Regular cardiac myocyte (primary cell): ENCODE results near the gene C1QTNF12. TPM values are rescaled to one million over a fixed set of nuclear protein-coding genes. Genes with fewer than 3 reads are reported as not detected.

Source experiments
- total RNA-seq: library from RNA; depleted of rRNA; stranded (reverse); fragments of >200 nt; gene quantifications from 2 replicates; pipeline ENCODE4 v1.2.3, GENCODE V29; 2014

C1QTNF12 gene, protein sequence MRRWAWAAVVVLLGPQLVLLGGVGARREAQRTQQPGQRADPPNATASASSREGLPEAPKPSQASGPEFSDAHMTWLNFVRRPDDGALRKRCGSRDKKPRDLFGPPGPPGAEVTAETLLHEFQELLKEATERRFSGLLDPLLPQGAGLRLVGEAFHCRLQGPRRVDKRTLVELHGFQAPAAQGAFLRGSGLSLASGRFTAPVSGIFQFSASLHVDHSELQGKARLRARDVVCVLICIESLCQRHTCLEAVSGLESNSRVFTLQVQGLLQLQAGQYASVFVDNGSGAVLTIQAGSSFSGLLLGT
- 0.38 and 0.85 TPM in 2 replicates for total RNA-seq

DNA sequence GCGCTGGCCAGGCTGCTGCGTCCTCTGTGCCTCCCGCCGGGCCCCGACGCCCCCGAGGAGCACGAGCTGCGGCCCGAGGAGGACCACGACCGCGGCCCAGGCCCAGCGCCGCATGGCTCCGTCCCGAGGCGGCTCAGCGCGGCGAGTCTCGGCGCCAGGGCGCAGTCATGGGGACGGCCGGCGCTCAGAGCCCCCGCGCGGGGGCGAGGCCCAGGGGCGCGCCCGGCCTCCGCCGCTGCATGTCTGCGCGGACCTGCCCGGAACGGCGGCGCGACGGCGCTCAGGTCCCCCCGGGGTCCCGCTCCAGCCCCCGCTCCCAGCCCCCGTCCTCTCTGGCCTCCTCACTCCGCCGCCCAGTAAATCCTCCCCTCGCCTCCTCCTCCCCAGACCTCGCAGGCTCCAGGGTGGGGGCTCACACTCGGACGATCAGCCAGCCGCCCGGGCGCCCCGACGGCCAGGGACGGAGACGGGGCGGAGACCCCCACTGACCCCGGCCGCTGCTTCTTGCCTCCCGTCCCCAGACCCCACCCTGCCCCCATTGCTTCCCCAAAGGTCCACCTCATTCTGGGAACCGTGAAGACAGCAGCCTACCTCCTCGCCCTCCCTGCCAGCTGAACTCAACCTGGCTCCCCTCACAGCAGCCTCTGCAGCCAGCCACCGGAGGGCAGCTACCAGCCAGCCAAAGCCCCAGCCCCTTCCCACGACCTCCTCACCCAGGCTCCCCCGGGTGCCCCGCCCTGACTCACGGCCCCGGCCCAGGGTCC lies at the start of gene C1QTNF12:
Gene C1QTNF12 (minus strand): TSS at position 146 of the 764 bp plus-strand sequence. CDS start 32 bp downstream, at position 114.

DNA sequence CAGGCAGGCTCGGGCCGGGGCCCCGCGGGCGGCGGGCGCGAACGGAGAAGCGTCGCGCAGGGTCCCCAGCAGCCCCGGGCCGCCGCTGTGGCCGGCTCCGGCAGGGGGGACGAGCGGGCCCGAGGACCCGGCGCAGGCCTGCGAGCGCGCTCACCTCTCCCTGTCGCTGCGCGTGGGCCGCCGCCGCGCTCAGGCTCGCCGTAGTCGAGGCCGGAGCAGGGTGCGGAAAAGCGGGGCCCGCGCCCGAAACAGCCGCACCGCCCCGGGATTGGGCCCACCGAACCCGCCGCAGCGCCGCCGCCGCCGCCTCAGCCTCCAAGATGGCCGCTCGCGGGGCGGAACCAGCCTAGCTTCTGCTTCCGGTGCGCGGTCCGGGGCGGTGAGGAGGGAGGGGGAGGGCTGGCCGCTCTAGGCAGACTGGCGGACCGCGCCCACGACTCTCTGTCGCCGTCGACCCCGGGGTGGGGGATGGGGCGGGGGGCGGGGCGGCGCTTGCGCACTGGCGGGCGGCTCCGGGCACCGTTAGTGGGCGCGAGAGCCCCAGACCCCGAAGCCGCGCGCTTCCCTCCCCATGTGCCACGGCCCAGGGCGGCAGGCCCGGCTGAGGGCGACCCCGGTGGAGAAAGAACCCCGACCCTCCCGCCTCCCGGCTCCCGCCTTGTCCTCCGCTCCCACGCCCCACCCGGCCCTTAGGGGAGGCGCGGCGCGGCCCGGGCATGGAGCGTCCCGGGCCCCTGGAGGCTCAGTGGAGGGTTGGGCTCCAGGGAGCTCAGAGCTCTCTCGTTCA lies 27.2 kb upstream of the C1QTNF12 start, which contains the start of gene UBE2J2:
Gene UBE2J2 (minus strand): TSS at position 343 of the 787 bp plus-strand sequence. CDS start 5,862 bp downstream, outside the sequence.

DNA sequence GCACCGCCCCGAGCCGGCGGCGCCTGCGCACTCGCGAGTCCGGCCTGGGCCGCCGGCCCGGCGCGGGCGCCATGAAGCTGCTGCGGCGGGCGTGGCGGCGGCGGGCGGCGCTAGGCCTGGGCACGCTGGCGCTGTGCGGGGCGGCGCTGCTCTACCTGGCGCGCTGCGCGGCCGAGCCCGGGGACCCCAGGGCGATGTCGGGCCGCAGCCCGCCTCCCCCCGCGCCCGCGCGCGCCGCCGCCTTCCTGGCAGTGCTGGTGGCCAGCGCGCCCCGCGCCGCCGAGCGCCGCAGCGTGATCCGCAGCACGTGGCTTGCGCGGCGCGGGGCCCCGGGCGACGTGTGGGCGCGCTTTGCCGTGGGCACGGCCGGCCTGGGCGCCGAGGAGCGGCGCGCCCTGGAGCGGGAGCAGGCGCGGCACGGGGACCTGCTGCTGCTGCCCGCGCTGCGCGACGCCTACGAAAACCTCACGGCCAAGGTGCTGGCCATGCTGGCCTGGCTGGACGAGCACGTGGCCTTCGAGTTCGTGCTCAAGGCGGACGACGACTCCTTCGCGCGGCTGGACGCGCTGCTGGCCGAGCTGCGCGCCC lies 14.2 kb downstream of the C1QTNF12 start, which contains the start of gene B3GALT6:
Gene B3GALT6 (plus strand): TSS at position 30 of the 588 bp plus-strand sequence. CDS start 42 bp downstream, at position 72.

DNA sequence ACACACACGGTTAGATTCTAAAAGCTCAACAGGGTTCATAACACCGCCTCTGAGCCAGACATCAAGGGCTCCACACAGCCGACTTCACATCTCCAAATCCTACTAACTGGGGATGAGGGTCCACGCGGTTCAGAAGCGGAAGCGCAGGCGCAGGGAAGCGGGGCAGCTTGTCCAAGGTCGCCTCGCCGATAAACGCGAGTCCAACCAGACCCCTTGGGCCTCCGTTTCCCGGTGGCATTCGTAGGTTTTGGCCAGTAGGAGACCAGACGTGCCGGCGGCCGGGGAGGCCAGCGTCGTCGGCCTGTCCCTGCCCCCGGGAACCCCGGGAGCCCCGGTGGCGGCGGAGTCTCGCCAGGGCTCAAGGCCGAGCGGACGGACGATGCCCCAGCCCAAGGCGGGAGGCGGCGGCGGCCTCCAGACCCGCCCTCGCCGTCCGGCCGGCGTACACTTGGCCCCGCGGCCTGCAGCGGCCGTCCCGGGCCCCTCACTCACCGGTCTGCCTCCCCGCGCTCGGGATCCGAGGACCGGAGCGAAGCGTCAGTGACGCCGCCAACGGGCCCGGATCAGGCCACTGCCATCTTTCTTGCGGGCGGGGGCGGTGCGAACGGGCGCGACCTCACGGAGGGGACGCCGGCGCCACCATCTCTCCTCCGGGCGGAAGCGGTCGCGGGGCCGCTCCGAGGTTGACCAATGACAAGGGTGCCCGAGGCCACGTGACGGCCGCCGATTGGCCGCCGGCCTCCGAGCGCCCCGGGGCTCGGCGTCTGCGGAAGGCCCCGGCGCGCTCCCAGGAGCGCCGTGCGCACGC lies 14.9 kb downstream of the C1QTNF12 start, which contains the start of gene SDF4:
Gene SDF4 (minus strand): TSS at position 602 of the 808 bp plus-strand sequence. CDS start 3,229 bp downstream, outside the sequence.

DNA sequence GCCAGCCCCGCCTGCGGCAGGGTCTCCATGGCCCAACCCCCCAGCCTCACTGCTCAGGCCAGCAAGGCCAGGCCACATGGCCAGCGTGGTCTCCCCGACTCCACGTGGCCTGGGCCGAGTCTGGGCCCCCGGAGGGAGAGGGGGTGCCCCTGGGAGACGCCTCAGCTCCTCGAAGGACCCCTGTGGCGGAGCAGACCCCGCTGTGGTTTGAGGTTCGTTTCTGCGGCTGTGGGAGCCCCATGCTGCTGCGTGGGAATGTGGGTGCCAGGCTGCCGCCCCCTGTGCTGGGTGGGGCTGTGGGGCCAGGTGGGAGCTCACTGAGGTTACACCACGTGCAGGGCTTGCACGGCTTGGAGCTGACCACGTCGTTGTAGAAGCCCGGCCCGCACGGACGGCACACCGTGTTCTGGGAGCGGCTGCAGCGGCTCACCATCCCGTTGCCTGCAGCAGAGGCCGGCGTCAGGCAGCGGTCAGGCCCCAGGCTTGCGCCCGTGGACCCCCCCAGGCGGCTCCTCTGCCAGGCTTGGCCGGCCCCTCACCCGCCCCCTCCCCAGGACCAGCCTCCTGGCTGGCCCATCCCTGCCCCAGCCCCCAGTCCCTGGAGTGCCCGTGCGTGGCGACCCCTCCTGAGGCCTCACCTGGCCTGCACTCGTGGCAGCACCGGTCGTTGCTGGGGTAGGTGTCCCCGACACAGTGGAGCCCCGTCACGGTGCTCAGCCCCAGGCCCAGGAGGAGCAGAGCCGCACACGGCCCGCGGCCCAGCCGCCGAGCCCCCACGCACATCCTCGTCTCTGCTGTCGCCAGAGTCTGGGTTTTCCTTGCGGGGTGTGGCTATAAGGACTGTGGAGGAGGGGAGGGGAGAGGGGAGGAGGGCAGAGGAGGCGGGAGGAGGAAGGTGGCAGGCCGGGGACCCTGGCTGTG lies 32.9 kb downstream of the C1QTNF12 start, which contains the start of gene TNFRSF4:
Gene TNFRSF4 (minus strand): TSS at position 809 of the 921 bp plus-strand sequence. CDS start 26 bp downstream, at position 783.

DNA sequence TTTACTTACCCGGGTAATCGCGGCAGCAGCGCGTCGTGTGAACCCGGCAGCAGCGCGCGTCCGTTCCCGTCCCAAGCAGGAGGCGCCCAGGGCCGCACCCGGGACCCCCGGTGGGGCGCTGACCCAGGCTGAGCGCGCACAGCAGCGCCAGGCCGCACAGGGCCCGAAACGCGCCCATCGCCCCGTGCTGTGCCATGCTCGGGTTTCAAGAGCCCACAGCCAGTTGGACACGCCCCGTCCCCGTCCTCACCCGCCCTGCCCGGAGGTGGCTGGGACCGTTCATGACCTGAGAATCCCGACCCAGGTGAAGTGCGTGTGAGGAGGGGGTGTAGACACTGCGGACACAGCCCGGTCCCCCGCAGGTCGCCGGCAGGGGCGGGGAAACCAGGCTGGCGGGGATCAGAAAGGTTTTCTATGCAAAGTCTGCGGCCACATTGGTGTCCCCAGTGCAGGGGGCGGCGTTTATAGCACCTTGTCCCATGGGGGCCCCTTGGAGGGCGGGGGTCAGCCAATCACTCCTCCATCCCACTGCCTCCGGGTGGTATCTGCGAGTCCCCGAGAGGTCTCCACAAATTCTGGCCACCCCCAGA lies 40.1 kb downstream of the C1QTNF12 start, which contains the start of gene TNFRSF18:
Gene TNFRSF18 (minus strand): TSS at position 217 of the 590 bp plus-strand sequence. CDS start 21 bp downstream, at position 196.

Other genes starting within 250 kb of the C1QTNF12 start
- 4.2 and 7.6 TPM in 2 replicates for gene HES4, start 246.6 kb downstream of the C1QTNF12 start, total RNA-seq
- gene ISG15, start 233.2 kb downstream of the C1QTNF12 start, total RNA-seq, result 48.8 and 104 TPM in 2 replicates
- gene AGRN, start 226.6 kb downstream of the C1QTNF12 start, total RNA-seq, result 25.9 and 49.3 TPM in 2 replicates
- not detected in 2 replicates for gene RNF223, start 172.4 kb downstream of the C1QTNF12 start, total RNA-seq
- gene C1orf159, start 130.6 kb downstream of the C1QTNF12 start, total RNA-seq, result 4.4 and 5.4 TPM in 2 replicates
- not detected in 2 replicates for gene TTLL10, start 72.8 kb downstream of the C1QTNF12 start, total RNA-seq
- 0.28 TPM in 1 of 2 replicates, not detected in the other for gene TNFRSF18, start 40.1 kb downstream of the C1QTNF12 start, total RNA-seq
- not detected in 2 replicates for gene TNFRSF4, start 32.6 kb downstream of the C1QTNF12 start, total RNA-seq
- 90.1 and 109 TPM in 2 replicates for gene SDF4, start 14.7 kb downstream of the C1QTNF12 start, total RNA-seq
- gene B3GALT6, start 14.5 kb downstream of the C1QTNF12 start, total RNA-seq, result 28.2 and 31.2 TPM in 2 replicates
- gene UBE2J2, start 27.1 kb upstream of the C1QTNF12 start, total RNA-seq, result 31.3 and 43.5 TPM in 2 replicates
- gene SCNN1D, start 33.7 kb upstream of the C1QTNF12 start, total RNA-seq, result 0.58 and 1.4 TPM in 2 replicates
- gene ACAP3, start 61.2 kb upstream of the C1QTNF12 start, total RNA-seq, result 33.0 and 34.3 TPM in 2 replicates
- gene PUSL1, start 61.9 kb upstream of the C1QTNF12 start, total RNA-seq, result 8.7 and 22.8 TPM in 2 replicates
- 34.1 and 42.0 TPM in 2 replicates for gene INTS11, start 77.9 kb upstream of the C1QTNF12 start, total RNA-seq
- gene CPTP, start 78.1 kb upstream of the C1QTNF12 start, total RNA-seq, result 9.0 and 11.5 TPM in 2 replicates
- under 0.01 TPM in 2 replicates for gene TAS1R3, start 84.6 kb upstream of the C1QTNF12 start, total RNA-seq
- 86.0 and 119 TPM in 2 replicates for gene DVL1, start 102.7 kb upstream of the C1QTNF12 start, total RNA-seq
- gene MXRA8, start 111.8 kb upstream of the C1QTNF12 start, total RNA-seq, result 121 and 141 TPM in 2 replicates
- gene AURKAIP1, start 128.5 kb upstream of the C1QTNF12 start, total RNA-seq, result 82.6 and 152 TPM in 2 replicates
- gene CCNL2, start 152.6 kb upstream of the C1QTNF12 start, total RNA-seq, result 63.8 and 140 TPM in 2 replicates
- 58.9 and 129 TPM in 2 replicates for gene MRPL20, start 160.6 kb upstream of the C1QTNF12 start, total RNA-seq
- under 0.01 TPM in 2 replicates for gene ANKRD65, start 174.6 kb upstream of the C1QTNF12 start, total RNA-seq
- 2.9 and 9.0 TPM in 2 replicates for gene VWA1, start 189.0 kb upstream of the C1QTNF12 start, total RNA-seq
- gene ATAD3C, start 203.0 kb upstream of the C1QTNF12 start, total RNA-seq, result not detected in 2 replicates
- gene ATAD3B, start 225.0 kb upstream of the C1QTNF12 start, total RNA-seq, result 15.8 and 46.6 TPM in 2 replicates